Liver (tissue), 9 donors: ENCODE measurements around the gene PEX14. TPM values are rescaled to one million over a fixed set of nuclear protein-coding genes. Genes with fewer than 3 reads are reported as not detected.

Source experiments
- DNase-seq: peaks from one replicate; pipeline ENCODE4 v3.0.0-alpha.2; 2017; ENCODE audit warnings: low spot score
- H3K27ac ChIP-seq, 2 donors: one replicate each; pipeline ENCODE4 v1.7.0; 2013; ENCODE audit warnings: inconsistent platforms in 2 of 2, low read length in 2 of 2, control low read depth in 1 of 2, low read depth in 1 of 2, mild to moderate bottlenecking in 1 of 2
- H3K27me3 ChIP-seq, 4 donors: one replicate each; pipeline versions ENCODE4 v1.6.1 to v1.7.0; 2013; ENCODE audit warnings: low read length in 3 of 4, inconsistent platforms in 1 of 4, mild to moderate bottlenecking in 1 of 4, moderate library complexity in 1 of 4; ENCODE audit not compliant: control insufficient read depth in 4 of 4, insufficient read depth in 4 of 4
- H3K36me3 ChIP-seq, 4 donors: one replicate each; pipeline versions ENCODE4 v1.6.1 to v1.7.0; 2013; ENCODE audit warnings: low read length in 3 of 4, mild to moderate bottlenecking in 3 of 4, low read depth in 1 of 4, moderate library complexity in 1 of 4; ENCODE audit not compliant: control insufficient read depth in 4 of 4, insufficient read depth in 3 of 4
- H3K4me1 ChIP-seq, 4 donors: one replicate each; pipeline versions ENCODE4 v1.6.1 to v1.7.0; 2013; ENCODE audit warnings: low read length in 3 of 4, mild to moderate bottlenecking in 3 of 4, moderate library complexity in 1 of 4; ENCODE audit not compliant: control insufficient read depth in 4 of 4, insufficient read depth in 4 of 4
- H3K4me3 ChIP-seq, 3 donors: one replicate each; pipeline versions ENCODE4 v1.6.1 to v1.7.0; 2013; ENCODE audit warnings: low read length in 3 of 3, control low read depth in 1 of 3, low read depth in 1 of 3, mild to moderate bottlenecking in 1 of 3
- H3K9ac ChIP-seq, 2 donors: one replicate each; pipeline ENCODE4 v1.7.0; 2013; ENCODE audit warnings: low read length in 2 of 2, mild to moderate bottlenecking in 2 of 2, moderate library complexity in 2 of 2, control low read depth in 1 of 2, low read depth in 1 of 2
- H3K9me3 ChIP-seq, 4 donors: one replicate each; pipeline versions ENCODE4 v1.6.1 to v1.7.0; 2013; ENCODE audit warnings: low read length in 3 of 4; ENCODE audit not compliant: control insufficient read depth in 4 of 4
- EGR1 ChIP-seq, 2 donors: IDR thresholded peaks; 2 replicates each; pipeline ENCODE4 v1.6.1; 2016 to 2018; ENCODE audit warnings: antibody characterized with exemption in 2 of 2, low read depth in 2 of 2
- FOXA1 ChIP-seq: IDR thresholded peaks from 2 replicates; pipeline ENCODE4 v1.6.1; 2016; ENCODE audit warnings: antibody characterized with exemption
- FOXA2 ChIP-seq: IDR thresholded peaks from 2 replicates; pipeline ENCODE4 v1.6.1; 2016; ENCODE audit warnings: antibody characterized with exemption
- GABPA ChIP-seq, 2 donors: IDR thresholded peaks in 1 of 2; conservative IDR thresholded peaks in 1 of 2; 2 replicates each; pipeline ENCODE4 v1.6.1; 2016; ENCODE audit warnings: antibody characterized with exemption in 2 of 2, mild to moderate bottlenecking in 1 of 2, moderate library complexity in 1 of 2
- HNF4A ChIP-seq, 2 donors: conservative IDR thresholded peaks; 2 replicates each; pipeline ENCODE4 v1.6.1; 2016; ENCODE audit warnings: antibody characterized with exemption in 2 of 2, mild to moderate bottlenecking in 2 of 2
- HNF4G ChIP-seq: IDR thresholded peaks from 2 replicates; pipeline ENCODE4 v1.6.1; 2016; ENCODE audit warnings: antibody characterized with exemption
- JUND ChIP-seq, 2 donors: IDR thresholded peaks; 2 replicates each; pipeline ENCODE4 v1.6.1; 2016; ENCODE audit warnings: antibody characterized with exemption in 2 of 2
- NR2F2 ChIP-seq: IDR thresholded peaks from 2 replicates; pipeline ENCODE4 v1.6.1; 2016; ENCODE audit warnings: antibody characterized with exemption
- RAD21 ChIP-seq, 2 donors: IDR thresholded peaks; 2 replicates each; pipeline ENCODE4 v1.6.1; 2016; ENCODE audit warnings: antibody characterized with exemption in 2 of 2, mild to moderate bottlenecking in 2 of 2
- RXRA ChIP-seq, 2 donors: IDR thresholded peaks; 2 replicates each; pipeline ENCODE4 v1.6.1; 2017 to 2018; ENCODE audit warnings: antibody characterized with exemption in 2 of 2, mild to moderate bottlenecking in 1 of 2
- SP1 ChIP-seq: IDR thresholded peaks from 2 replicates; pipeline ENCODE4 v1.6.1; 2018; ENCODE audit warnings: antibody characterized with exemption, mild to moderate bottlenecking
- TAF1 ChIP-seq: conservative IDR thresholded peaks from 2 replicates; pipeline ENCODE4 v1.6.1; 2016; ENCODE audit warnings: antibody characterized with exemption, mild to moderate bottlenecking
- YY1 ChIP-seq: IDR thresholded peaks from 2 replicates; pipeline ENCODE4 v1.6.1; 2016; ENCODE audit warnings: antibody characterized with exemption, mild to moderate bottlenecking
- WGBS: extraction: QIAGEN DNeasy Blood & Tissue Kit; methylation state at CpG from one replicate; pipeline ENCODE4 v1.1.7; 2013; 5-methylcytosine and 5-hydroxymethylcytosine counted together
- polyA plus RNA-seq, 2 donors: library from polyadenylated mRNA; stranded (reverse) in 1 of 2; unstranded in 1 of 2; fragments of 200-250 nt in 1 of 2; fragments of >200 nt in 1 of 2; fragmentation: Nextera tagmentation in 1 of 2; extraction: Ambion mirVana in 1 of 2; gene quantifications; one replicate each; pipeline versions ENCODE4 v1.2.1 to v1.2.3, GENCODE V29; 2013 to 2015
- total RNA-seq, 2 donors: library from RNA; depleted of rRNA; stranded (reverse); fragments of >200 nt; gene quantifications; one replicate each; pipeline ENCODE4 v1.2.3, GENCODE V29; 2014
- TF ChIP-seq, protein P1 (sequence below): IDR thresholded peaks from 2 replicates; pipeline ENCODE4 v1.6.1; 2016; ENCODE audit warnings: antibody characterized with exemption
- TF ChIP-seq, protein P2 (sequence below): IDR thresholded peaks from 2 replicates; pipeline ENCODE4 v1.6.1; 2016; ENCODE audit warnings: antibody characterized with exemption
- TF ChIP-seq, protein P3 (sequence below): IDR thresholded peaks from 2 replicates; pipeline ENCODE4 v1.6.1; 2016; ENCODE audit warnings: antibody characterized with exemption, mild to moderate bottlenecking
- TF ChIP-seq, protein P4 (sequence below): fragments of 150-350 bp; IDR thresholded peaks from 2 replicates; pipeline ENCODE4 v1.5.1; 2017; ENCODE audit warnings: improper control_type of control experiment, low read depth, low read length; ENCODE audit not compliant: missing input control
- TF ChIP-seq, protein P5 (sequence below): IDR thresholded peaks from 2 replicates; pipeline ENCODE4 v1.6.1; 2016; ENCODE audit warnings: antibody characterized with exemption
- donor health status: healthy.
- donor health status: healthy.
- donor health status: healthy.
- donor health status: healthy.
- donor health status: healthy.

The PEX14 gene
- total and polyA plus RNA-seq, 4 donors: 7.1 to 16.1 (median 11.7) TPM

DNA sequence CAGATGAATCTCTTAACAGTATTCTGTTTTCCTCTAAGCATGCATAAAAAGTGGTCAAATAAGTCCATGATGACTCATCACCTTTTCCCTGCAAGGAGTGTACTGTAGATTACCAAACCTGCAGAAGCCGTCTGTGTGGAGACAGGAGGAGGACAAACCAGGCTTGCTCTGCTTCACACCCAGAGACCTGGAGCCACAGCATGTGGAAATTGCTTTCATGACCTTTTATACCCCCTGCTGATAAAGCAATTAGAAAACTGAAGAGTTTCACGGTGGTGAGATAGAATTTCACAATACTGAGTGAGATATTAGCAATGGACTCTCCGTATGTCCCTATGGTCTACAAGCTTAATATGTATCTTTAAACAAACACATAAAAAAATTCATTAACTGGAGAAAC lies 15.6 kb upstream of the PEX14 start:
- TF ChIP-seq, protein P1, sequence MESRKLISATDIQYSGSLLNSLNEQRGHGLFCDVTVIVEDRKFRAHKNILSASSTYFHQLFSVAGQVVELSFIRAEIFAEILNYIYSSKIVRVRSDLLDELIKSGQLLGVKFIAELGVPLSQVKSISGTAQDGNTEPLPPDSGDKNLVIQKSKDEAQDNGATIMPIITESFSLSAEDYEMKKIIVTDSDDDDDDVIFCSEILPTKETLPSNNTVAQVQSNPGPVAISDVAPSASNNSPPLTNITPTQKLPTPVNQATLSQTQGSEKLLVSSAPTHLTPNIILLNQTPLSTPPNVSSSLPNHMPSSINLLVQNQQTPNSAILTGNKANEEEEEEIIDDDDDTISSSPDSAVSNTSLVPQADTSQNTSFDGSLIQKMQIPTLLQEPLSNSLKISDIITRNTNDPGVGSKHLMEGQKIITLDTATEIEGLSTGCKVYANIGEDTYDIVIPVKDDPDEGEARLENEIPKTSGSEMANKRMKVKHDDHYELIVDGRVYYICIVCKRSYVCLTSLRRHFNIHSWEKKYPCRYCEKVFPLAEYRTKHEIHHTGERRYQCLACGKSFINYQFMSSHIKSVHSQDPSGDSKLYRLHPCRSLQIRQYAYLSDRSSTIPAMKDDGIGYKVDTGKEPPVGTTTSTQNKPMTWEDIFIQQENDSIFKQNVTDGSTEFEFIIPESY: no peak
- TF ChIP-seq RXRA (IDR thresholded peaks at IDR 0.05) (peak; percentile 53 to 66), JUND (IDR thresholded peaks at IDR 0.05) (peak in 1 of 2 donors; percentile 54), YY1 (peak; percentile 35), NR2F2 (no peak), FOXA1 (no peak), FOXA2 (no peak), RAD21 (IDR thresholded peaks at IDR 0.05) (no peak), HNF4G (no peak), SP1 (peak; percentile 41), GABPA (IDR thresholded peaks at IDR 0.05 in 1 of 2, conservative IDR thresholded peaks at IDR 0.05 in 1 of 2) (no peak), HNF4A (conservative IDR thresholded peaks at IDR 0.05) (peak in 1 of 2 donors; percentile 31)
- TF ChIP-seq, protein P2, sequence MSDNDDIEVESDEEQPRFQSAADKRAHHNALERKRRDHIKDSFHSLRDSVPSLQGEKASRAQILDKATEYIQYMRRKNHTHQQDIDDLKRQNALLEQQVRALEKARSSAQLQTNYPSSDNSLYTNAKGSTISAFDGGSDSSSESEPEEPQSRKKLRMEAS: peak; percentile 43
- TF ChIP-seq, protein P3, sequence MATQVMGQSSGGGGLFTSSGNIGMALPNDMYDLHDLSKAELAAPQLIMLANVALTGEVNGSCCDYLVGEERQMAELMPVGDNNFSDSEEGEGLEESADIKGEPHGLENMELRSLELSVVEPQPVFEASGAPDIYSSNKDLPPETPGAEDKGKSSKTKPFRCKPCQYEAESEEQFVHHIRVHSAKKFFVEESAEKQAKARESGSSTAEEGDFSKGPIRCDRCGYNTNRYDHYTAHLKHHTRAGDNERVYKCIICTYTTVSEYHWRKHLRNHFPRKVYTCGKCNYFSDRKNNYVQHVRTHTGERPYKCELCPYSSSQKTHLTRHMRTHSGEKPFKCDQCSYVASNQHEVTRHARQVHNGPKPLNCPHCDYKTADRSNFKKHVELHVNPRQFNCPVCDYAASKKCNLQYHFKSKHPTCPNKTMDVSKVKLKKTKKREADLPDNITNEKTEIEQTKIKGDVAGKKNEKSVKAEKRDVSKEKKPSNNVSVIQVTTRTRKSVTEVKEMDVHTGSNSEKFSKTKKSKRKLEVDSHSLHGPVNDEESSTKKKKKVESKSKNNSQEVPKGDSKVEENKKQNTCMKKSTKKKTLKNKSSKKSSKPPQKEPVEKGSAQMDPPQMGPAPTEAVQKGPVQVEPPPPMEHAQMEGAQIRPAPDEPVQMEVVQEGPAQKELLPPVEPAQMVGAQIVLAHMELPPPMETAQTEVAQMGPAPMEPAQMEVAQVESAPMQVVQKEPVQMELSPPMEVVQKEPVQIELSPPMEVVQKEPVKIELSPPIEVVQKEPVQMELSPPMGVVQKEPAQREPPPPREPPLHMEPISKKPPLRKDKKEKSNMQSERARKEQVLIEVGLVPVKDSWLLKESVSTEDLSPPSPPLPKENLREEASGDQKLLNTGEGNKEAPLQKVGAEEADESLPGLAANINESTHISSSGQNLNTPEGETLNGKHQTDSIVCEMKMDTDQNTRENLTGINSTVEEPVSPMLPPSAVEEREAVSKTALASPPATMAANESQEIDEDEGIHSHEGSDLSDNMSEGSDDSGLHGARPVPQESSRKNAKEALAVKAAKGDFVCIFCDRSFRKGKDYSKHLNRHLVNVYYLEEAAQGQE: no peak
- TF ChIP-seq, protein P4, sequence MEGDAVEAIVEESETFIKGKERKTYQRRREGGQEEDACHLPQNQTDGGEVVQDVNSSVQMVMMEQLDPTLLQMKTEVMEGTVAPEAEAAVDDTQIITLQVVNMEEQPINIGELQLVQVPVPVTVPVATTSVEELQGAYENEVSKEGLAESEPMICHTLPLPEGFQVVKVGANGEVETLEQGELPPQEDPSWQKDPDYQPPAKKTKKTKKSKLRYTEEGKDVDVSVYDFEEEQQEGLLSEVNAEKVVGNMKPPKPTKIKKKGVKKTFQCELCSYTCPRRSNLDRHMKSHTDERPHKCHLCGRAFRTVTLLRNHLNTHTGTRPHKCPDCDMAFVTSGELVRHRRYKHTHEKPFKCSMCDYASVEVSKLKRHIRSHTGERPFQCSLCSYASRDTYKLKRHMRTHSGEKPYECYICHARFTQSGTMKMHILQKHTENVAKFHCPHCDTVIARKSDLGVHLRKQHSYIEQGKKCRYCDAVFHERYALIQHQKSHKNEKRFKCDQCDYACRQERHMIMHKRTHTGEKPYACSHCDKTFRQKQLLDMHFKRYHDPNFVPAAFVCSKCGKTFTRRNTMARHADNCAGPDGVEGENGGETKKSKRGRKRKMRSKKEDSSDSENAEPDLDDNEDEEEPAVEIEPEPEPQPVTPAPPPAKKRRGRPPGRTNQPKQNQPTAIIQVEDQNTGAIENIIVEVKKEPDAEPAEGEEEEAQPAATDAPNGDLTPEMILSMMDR: no peak
- TF ChIP-seq, protein P5, sequence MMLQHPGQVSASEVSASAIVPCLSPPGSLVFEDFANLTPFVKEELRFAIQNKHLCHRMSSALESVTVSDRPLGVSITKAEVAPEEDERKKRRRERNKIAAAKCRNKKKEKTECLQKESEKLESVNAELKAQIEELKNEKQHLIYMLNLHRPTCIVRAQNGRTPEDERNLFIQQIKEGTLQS: no peak
- H3K27ac ChIP-seq: no peak overlapping the region
- no peak overlapping the region for H3K4me3 ChIP-seq
- no peaks in the 10 kb centered on the region for H3K9me3 ChIP-seq
- no peak for DNase-seq
- no peaks in the 10 kb centered on the region for H3K27me3 ChIP-seq
- H3K36me3 ChIP-seq: peaks cover 6 to 19% (median 18%) of the 10 kb centered on the region in 4 donors
- H3K4me1 ChIP-seq: peaks cover 0 to 4% (median 0%) of the 10 kb centered on the region in 4 donors
- H3K9ac ChIP-seq: no peak overlapping the region
- 22% methylated on average over 3 of the region's 3 CpGs for WGBS

DNA sequence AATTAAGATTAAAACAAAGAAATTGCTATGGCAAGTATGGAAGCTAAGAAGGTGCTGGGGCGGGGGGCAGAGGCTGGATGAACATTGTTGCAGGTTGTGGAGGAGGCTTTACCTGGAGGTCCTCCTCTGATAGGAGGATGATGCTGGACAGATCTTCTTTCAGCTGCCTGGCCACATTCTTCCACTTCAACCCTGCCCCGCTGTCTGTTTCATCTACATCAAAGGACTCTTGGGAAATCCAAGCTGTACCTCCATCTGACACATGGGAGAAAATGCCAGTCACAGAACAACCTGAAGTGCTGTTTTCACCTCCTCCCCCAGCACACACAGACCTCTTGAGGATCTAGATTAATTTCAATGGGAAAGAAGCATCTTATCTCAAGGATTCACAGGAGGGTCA lies 7.7 kb upstream of the PEX14 start:
- H3K36me3 ChIP-seq: peaks cover 15 to 36% (median 28%) of the 10 kb centered on the region in 4 donors
- no peak overlapping the region for H3K4me3 ChIP-seq
- 97% methylated on average over 2 of the region's 2 CpGs for WGBS
- no peak overlapping the region for H3K9ac ChIP-seq
- H3K4me1 ChIP-seq: peaks cover 0 to 12% (median 10%) of the 10 kb centered on the region in 4 donors
- no peak overlapping the region for H3K27ac ChIP-seq
- H3K9me3 ChIP-seq: no peaks in the 10 kb centered on the region
- no peaks in the 10 kb centered on the region for H3K27me3 ChIP-seq
- no peak for DNase-seq
- TF ChIP-seq, protein P3: no peak
- TF ChIP-seq, protein P5: no peak
- no peak for TF ChIP-seq SP1
- no peak for TF ChIP-seq HNF4G
- no peak for TF ChIP-seq HNF4A (conservative IDR thresholded peaks at IDR 0.05)
- TF ChIP-seq, protein P2: no peak
- TF ChIP-seq TAF1: no peak
- TF ChIP-seq EGR1 (IDR thresholded peaks at IDR 0.05; ENCODE audit: low read depth in 2 of 2): no peak
- TF ChIP-seq JUND (IDR thresholded peaks at IDR 0.05): no peak
- TF ChIP-seq NR2F2: no peak
